MM.1S (cell line): ENCODE data around the gene CYTH4.

Source experiments
- EZH2 ChIP-seq: fragments of 300-600 bp; sonication (generic); optimal IDR thresholded peaks from 2 replicates; pipeline ENCODE3; 2017; ENCODE audit warnings: low read depth, mild to moderate bottlenecking, antibody characterized with exemption, low read length, mixed read lengths
- TF ChIP-seq, protein P1 (sequence below): fragments of 300-600 bp; sonication (generic); IDR thresholded peaks from 2 replicates; pipeline ENCODE4 v1.5.1; 2016; ENCODE audit warnings: antibody characterized with exemption, low read length, mixed read lengths

DNA sequence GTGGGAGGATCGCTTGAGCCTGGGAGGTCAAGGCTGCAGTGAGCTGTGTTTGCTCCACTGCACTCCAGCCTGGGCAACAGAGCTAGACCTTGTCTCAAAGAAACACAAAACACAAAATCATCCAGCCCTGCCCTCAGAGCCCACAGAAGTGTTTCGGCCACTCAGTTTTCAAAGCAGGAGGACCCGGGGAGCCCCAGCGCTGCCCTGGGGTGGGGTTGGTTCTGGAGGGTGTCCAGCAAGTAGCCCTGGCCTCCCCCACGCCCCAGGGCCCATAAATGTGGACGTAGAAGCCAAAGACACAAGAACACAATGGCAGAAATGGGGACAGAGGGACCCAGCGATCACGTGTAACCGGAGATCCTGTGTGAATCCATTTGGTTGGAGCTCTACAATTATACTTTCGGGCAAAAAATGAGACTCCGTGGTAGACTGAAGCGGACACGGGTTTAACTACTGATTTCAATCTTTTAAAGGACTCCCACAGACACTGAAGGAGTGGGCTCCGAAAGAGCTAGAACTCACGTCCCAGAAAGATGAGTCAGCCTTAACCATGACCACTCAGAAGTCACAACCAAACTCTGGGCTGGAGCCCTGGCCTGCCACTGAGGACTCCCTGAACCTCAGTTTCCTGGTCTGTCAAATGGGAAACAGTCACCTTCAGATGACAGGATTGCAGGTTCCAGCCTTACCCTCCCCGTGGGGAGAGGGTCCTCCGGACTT is 9.0 kb upstream of the CYTH4 start:
- TF ChIP-seq, protein P1, sequence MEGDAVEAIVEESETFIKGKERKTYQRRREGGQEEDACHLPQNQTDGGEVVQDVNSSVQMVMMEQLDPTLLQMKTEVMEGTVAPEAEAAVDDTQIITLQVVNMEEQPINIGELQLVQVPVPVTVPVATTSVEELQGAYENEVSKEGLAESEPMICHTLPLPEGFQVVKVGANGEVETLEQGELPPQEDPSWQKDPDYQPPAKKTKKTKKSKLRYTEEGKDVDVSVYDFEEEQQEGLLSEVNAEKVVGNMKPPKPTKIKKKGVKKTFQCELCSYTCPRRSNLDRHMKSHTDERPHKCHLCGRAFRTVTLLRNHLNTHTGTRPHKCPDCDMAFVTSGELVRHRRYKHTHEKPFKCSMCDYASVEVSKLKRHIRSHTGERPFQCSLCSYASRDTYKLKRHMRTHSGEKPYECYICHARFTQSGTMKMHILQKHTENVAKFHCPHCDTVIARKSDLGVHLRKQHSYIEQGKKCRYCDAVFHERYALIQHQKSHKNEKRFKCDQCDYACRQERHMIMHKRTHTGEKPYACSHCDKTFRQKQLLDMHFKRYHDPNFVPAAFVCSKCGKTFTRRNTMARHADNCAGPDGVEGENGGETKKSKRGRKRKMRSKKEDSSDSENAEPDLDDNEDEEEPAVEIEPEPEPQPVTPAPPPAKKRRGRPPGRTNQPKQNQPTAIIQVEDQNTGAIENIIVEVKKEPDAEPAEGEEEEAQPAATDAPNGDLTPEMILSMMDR = no peak
- TF ChIP-seq EZH2 = no peak
